ENCODE data around the gene CACNA1A. TPM values are rescaled to one million over a fixed set of nuclear protein-coding genes. Genes with fewer than 3 reads are reported as not detected.
"Not testable (repeated sequence)": the region's sequence is repeated elsewhere in the genome, so short reads cannot be mapped to it uniquely, and the experiment has no call there.

CACNA1A gene
- total RNA-seq, 1 donor from 2014 or later, result 0.42 TPM

DNA sequence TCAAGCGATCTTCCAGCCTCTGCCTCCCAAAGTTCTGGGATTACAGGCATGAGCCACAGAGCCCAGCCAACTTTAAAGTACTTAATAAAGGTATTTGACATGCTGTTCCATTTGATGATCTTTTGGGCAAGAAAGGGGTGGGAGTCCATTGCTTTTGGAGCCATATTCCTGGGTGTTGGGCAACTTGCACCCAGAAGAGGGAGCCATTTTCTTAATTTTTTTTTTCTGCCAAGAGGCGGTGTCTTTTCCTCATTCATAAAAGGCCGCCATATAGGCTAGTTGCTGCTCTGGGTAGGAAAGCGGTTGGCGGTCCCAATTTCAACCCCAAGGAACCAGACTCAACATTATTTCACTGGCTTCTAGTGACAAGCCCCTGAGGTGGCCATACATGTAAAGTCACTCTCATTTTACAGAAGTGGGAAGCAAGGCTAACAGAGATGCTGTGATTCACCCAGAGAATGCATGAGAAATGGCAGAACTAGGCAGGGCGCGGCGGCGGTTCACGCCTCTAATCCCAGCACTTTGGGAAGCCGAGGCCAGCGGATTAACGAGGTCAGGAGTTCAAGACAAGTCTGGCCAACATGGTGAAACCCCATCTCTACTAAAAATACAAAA is 139.6 kb downstream of the CACNA1A start:
- DNase-seq (ENCODE audit: low spot score), result no peak
- no peaks in the 10 kb centered on the region for H3K36me3 Mint-ChIP-seq (ENCODE audit: low read depth)
- no peaks in the 10 kb centered on the region for H3K9me3 Mint-ChIP-seq (ENCODE audit: low read depth)
- no peak overlapping the region for H3K27ac Mint-ChIP-seq (ENCODE audit: unreplicated experiment)
- H3K4me1 Mint-ChIP-seq (ENCODE audit: low read depth), result no peaks in the 10 kb centered on the region
- no peak overlapping the region for H3K4me3 Mint-ChIP-seq (ENCODE audit: unreplicated experiment)
- TF ChIP-seq, protein P1, sequence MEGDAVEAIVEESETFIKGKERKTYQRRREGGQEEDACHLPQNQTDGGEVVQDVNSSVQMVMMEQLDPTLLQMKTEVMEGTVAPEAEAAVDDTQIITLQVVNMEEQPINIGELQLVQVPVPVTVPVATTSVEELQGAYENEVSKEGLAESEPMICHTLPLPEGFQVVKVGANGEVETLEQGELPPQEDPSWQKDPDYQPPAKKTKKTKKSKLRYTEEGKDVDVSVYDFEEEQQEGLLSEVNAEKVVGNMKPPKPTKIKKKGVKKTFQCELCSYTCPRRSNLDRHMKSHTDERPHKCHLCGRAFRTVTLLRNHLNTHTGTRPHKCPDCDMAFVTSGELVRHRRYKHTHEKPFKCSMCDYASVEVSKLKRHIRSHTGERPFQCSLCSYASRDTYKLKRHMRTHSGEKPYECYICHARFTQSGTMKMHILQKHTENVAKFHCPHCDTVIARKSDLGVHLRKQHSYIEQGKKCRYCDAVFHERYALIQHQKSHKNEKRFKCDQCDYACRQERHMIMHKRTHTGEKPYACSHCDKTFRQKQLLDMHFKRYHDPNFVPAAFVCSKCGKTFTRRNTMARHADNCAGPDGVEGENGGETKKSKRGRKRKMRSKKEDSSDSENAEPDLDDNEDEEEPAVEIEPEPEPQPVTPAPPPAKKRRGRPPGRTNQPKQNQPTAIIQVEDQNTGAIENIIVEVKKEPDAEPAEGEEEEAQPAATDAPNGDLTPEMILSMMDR (IDR thresholded peaks at IDR 0.05), result peak; percentile 70
- peaks cover 19% of the 10 kb centered on the region for H3K27me3 Mint-ChIP-seq (ENCODE audit: low read depth)

DNA sequence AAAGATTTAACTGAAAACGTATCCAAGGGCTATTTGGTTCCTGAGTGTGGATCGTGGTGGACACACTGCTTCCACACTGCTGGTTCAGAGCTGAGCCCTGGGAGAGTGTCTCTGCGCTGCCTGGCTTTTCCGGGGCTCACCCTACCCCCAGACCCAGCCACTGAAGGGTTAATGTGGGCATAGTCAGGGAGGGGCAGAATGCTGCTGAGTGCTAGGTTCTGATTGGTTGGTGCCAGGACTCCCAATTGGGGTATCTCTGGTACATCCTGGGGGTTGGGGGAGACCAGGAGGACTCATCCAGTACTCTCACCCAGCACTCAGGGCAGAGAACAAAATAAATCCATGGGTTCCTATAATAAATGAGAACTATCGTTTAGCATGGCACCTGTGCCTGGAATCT is 142.3 kb downstream of the CACNA1A start:
- DNase-seq (ENCODE audit: low spot score), result no peak
- Mint-ChIP-seq H3K4me1 (ENCODE audit: low read depth) (no peaks in the 10 kb centered on the region), H3K27ac (ENCODE audit: unreplicated experiment) (no peak overlapping the region), H3K27me3 (ENCODE audit: low read depth) (peaks cover 21% of the 10 kb centered on the region), H3K4me3 (ENCODE audit: unreplicated experiment) (no peak overlapping the region), H3K9me3 (ENCODE audit: low read depth) (peaks cover 10% of the 10 kb centered on the region), H3K36me3 (ENCODE audit: low read depth) (no peaks in the 10 kb centered on the region)
- TF ChIP-seq, protein P1 (IDR thresholded peaks at IDR 0.05), result no peak

DNA sequence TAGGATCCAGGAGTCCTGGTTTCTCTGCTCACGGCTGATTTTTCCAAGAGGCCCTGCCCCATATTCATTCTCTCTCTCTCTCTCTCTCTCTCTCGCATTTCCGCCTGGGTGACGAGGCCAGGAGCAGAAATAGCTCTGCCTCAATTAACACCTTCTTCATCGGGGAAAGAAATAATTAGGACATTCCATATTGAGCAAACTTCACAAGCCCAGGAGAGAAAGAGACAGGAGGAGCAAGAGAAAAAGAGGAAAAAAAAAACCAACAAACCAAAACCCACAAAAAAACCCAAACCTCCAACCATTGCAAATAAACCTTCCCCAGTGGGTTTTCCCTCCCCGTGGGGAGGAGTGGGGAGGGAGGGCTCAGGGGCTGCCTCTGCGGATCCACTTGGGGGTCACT is 143.0 kb downstream of the CACNA1A start:
- TF ChIP-seq, protein P1 (IDR thresholded peaks at IDR 0.05), result no peak
- Mint-ChIP-seq H3K4me1 (ENCODE audit: low read depth) (no peaks in the 10 kb centered on the region), H3K36me3 (ENCODE audit: low read depth) (no peaks in the 10 kb centered on the region), H3K9me3 (ENCODE audit: low read depth) (peaks cover 13% of the 10 kb centered on the region), H3K4me3 (ENCODE audit: unreplicated experiment) (no peak overlapping the region), H3K27ac (ENCODE audit: unreplicated experiment) (no peak overlapping the region), H3K27me3 (ENCODE audit: low read depth) (peaks cover 23% of the 10 kb centered on the region)
- no peak for DNase-seq (ENCODE audit: low spot score)

DNA sequence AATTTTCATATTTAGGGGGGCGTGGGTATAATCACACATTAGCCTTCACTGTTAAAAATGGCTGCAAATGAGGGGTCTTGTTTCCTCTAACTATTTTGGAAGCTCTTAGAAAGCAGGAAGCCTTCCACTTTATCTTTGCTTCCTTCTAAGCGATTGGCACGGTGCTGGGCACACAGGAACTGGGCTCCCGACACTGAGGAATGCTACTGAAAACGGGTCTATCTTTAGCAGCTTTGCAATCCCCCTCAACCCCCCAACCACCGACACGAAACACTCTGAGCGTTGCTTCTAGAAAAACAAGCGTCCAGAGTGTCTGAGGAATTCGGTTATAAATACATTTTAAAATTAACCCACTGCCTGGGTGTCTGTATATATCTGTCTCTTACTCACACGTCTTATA is 143.6 kb downstream of the CACNA1A start:
- no peaks in the 10 kb centered on the region for H3K4me1 Mint-ChIP-seq (ENCODE audit: low read depth)
- H3K9me3 Mint-ChIP-seq (ENCODE audit: low read depth), result peaks cover 13% of the 10 kb centered on the region
- no peak for DNase-seq (ENCODE audit: low spot score)
- no peak overlapping the region for H3K27ac Mint-ChIP-seq (ENCODE audit: unreplicated experiment)
- H3K4me3 Mint-ChIP-seq (ENCODE audit: unreplicated experiment), result no peak overlapping the region
- H3K36me3 Mint-ChIP-seq (ENCODE audit: low read depth), result no peaks in the 10 kb centered on the region
- peaks cover 23% of the 10 kb centered on the region for H3K27me3 Mint-ChIP-seq (ENCODE audit: low read depth)
- TF ChIP-seq, protein P1 (IDR thresholded peaks at IDR 0.05), result no peak

DNA sequence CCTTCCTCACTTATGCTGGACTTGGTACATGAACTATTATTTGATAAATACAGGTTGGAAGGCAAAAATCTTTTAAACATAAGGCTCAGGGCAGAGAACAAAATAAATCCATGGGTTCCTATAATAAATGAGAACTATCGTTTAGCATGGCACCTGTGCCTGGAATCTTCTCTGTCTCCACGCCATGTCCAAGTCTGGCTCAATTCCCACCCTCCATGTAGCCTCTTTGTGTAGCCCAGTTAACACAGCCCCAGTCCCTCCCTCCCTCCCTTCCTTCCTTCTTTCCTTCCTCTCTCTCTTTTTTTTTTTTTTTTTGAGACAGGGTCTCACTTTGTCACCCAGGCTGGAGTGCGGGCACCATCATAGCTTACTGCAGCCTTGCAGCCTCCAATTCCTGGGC is 144.6 kb downstream of the CACNA1A start:
- not testable (repeated sequence) for H3K4me3 Mint-ChIP-seq (ENCODE audit: unreplicated experiment); H3K27ac Mint-ChIP-seq (ENCODE audit: unreplicated experiment); H3K4me1 Mint-ChIP-seq (ENCODE audit: low read depth); H3K36me3 Mint-ChIP-seq (ENCODE audit: low read depth); DNase-seq (ENCODE audit: low spot score)
- Mint-ChIP-seq H3K27me3 (ENCODE audit: low read depth) (peaks cover 23% of the 10 kb centered on the region), H3K9me3 (ENCODE audit: low read depth) (peaks cover 13% of the 10 kb centered on the region)

DNA sequence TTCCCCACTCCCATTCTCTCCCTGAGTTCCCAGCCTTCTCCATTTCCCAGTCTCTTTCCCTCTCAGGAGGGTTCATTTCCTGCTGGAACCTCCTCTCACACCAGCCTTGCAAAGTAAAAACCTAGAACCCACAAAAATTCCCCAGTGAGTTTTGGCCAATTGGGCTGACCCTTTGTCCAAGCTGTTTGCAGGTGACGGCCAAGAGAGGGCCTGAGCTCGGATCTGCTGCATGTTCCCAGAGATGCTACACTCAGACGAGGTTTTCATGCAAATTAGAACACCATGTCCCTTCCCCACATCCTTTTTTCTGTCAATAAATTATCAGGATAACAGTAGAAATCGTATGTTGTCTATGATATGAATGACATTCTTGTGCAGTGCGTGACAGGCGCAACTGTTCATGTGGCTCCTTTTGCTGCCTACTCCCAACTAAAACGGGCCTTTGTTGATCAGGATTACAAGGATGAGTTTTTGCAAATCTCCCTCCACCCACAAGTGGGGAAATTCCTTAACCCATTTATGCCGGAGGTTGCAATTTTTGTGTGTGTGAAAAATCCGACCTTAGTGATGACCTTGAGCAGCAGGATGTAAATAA is 149.5 kb downstream of the CACNA1A start:
- H3K27me3 Mint-ChIP-seq (ENCODE audit: low read depth), result peaks cover 15% of the 10 kb centered on the region
- no peaks in the 10 kb centered on the region for H3K4me1 Mint-ChIP-seq (ENCODE audit: low read depth)
- no peak overlapping the region for H3K4me3 Mint-ChIP-seq (ENCODE audit: unreplicated experiment)
- H3K36me3 Mint-ChIP-seq (ENCODE audit: low read depth), result no peaks in the 10 kb centered on the region
- TF ChIP-seq, protein P1 (IDR thresholded peaks at IDR 0.05), result no peak
- no peak for DNase-seq (ENCODE audit: low spot score)
- peaks cover 13% of the 10 kb centered on the region for H3K9me3 Mint-ChIP-seq (ENCODE audit: low read depth)
- no peak overlapping the region for H3K27ac Mint-ChIP-seq (ENCODE audit: unreplicated experiment)

Data from chondrocyte (in vitro differentiated cells).